Fibroblast of villous mesenchyme (primary cell): ENCODE results near the gene CFHR5. TPM values are rescaled to one million over a fixed set of nuclear protein-coding genes. Genes with fewer than 3 reads are reported as not detected.
"Not testable (repeated sequence)": the region's sequence is repeated elsewhere in the genome, so short reads cannot be mapped to it uniquely, and the experiment has no call there.

Experiments
- DNase-seq: peaks from one replicate; pipeline ENCODE4 v3.0.0-alpha.2; 2010; ENCODE audit warnings: low read depth
- H3K4me3 ChIP-seq: 2 replicates; pipeline ENCODE4 v1.5.1; 2011; ENCODE audit warnings: low read depth, mild to moderate bottlenecking, low read length
- total RNA-seq: library from RNA; depleted of rRNA; stranded (reverse); fragments of >200 nt; gene quantifications from 2 replicates; pipeline ENCODE4 v1.2.3, GENCODE V29; 2012
- TF ChIP-seq, protein P1 (sequence below): IDR thresholded peaks from 2 replicates; pipeline ENCODE4 v1.5.1; 2012; ENCODE audit warnings: low read depth, mild to moderate bottlenecking, low read length; ENCODE audit not compliant: insufficient read depth

Gene CFHR5
- not detected in 2 replicates for total RNA-seq

DNA sequence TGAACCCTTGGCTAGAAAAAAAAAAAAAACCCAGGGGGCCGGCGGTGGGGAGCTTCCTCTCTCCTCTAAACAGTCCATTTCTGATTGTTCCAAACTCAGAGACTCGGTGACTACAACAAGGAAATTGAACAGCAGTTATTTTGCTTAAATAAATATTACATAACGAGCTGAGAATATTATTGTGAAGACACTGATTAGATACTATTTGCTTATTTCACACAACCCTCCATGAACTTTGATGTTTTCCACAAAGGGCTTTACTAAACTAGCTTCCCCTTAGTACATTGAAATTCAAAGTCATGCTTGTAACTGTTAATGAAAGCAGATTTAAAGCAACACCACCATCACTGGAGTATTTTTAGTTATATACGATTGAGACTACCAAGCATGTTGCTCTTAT is at the start of gene CFHR5:
TSS of gene CFHR5 (plus strand) at position 279 of the 400 bp plus-strand sequence. CDS start at position 388, 109 bp downstream.
- DNase-seq = no peak
- no peak within 1 kb of the TSS for H3K4me3 ChIP-seq
- TF ChIP-seq, protein P1, sequence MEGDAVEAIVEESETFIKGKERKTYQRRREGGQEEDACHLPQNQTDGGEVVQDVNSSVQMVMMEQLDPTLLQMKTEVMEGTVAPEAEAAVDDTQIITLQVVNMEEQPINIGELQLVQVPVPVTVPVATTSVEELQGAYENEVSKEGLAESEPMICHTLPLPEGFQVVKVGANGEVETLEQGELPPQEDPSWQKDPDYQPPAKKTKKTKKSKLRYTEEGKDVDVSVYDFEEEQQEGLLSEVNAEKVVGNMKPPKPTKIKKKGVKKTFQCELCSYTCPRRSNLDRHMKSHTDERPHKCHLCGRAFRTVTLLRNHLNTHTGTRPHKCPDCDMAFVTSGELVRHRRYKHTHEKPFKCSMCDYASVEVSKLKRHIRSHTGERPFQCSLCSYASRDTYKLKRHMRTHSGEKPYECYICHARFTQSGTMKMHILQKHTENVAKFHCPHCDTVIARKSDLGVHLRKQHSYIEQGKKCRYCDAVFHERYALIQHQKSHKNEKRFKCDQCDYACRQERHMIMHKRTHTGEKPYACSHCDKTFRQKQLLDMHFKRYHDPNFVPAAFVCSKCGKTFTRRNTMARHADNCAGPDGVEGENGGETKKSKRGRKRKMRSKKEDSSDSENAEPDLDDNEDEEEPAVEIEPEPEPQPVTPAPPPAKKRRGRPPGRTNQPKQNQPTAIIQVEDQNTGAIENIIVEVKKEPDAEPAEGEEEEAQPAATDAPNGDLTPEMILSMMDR = no peak

DNA sequence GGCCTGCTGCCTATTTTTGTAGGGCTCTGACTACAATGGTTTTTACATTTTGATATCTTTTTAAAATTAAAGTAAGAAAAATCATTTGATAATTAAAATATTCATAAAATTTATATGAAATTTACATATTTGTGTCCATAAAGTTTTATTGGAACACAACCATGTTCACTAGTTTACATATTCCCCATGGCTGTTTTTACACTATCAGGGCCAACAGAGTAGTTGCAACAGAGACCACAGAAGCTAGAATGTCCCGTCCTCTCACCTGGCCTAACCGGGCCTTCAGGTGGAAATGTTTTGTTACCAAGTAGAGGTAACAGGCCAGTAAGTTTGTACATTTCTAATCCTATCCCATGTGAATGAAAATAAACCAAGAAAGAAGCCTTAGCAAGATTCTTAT is 44.5 kb upstream of the CFHR5 start:
- not testable (repeated sequence) for H3K4me3 ChIP-seq, DNase-seq

DNA sequence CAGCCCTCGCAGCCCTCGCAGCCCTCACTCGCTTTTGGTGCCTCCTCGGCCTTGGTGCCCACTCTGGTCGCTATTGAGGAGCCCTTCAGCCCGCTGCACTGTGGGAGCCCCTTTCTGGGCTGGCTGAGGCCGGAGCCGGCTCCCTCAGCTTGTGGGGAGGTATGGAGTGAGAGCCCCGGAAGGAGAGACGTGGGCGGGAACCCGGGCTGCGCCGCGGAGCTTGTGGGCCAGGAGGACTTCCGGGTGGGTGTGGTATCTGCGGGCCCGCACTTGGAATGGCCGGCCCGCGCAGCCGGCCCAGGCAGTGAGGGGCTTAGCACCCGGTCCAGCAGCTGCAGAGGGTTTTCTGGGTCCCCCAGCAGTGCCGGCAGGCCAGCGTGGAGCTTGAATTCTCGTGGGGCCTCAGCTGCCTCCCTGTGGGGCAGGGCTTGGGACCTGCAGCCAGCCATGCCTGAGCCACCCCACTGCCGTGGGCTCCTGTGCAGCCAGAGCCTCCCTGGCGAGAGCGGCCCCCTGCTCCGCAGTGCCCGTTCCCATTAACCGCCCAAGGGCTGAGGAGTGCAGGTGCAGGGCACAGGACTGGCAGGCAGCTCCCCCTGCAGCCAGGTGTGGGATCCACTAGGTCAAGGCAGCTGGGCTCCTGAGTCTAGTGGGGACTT is 43.7 kb upstream of the CFHR5 start:
- H3K4me3 ChIP-seq = no peak overlapping the region
- TF ChIP-seq, protein P1 = no peak
- DNase-seq = no peak

DNA sequence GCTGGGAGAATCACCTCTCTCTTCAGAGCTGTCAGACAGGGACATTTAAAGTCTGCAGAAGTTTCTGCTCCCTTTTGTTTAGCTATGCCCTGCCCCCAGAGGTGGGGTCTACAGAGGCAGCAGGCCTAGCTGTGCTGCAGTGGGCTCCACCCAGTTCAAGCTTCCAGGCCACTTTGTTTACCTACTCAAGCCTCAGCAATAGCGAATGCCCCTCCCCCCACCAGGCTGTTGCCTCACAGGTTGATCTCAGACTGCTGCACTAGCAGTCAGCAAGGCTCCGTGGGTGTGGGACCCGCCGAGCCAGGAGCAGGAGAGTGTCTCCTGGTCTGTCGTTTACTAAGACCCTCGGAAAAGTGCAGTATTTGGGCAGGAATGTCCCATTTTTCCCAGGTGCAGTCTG is 35.9 kb upstream of the CFHR5 start:
- DNase-seq, H3K4me3 ChIP-seq: not testable (repeated sequence)

DNA sequence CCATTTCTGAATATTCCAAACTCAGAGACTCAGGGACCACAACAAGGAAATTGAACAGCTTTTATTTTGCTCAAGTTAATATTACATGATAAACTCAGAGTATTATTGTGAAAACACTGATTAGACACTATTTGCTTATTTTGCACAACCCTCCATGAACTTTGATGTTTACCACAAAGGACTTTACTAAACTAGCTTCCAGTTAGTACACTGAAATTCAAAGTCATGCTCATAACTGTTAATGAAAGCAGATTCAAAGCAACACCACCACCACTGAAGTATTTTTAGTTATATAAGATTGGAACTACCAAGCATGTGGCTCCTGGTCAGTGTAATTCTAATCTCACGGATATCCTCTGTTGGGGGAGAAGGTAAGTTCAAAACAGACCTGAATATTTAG is 33.8 kb upstream of the CFHR5 start, which contains the start of gene CFHR2:
TSS of gene CFHR2 (plus strand) at position 171 of the 400 bp plus-strand sequence. CDS start at position 314, 143 bp downstream.
- DNase-seq = not testable (repeated sequence)

DNA sequence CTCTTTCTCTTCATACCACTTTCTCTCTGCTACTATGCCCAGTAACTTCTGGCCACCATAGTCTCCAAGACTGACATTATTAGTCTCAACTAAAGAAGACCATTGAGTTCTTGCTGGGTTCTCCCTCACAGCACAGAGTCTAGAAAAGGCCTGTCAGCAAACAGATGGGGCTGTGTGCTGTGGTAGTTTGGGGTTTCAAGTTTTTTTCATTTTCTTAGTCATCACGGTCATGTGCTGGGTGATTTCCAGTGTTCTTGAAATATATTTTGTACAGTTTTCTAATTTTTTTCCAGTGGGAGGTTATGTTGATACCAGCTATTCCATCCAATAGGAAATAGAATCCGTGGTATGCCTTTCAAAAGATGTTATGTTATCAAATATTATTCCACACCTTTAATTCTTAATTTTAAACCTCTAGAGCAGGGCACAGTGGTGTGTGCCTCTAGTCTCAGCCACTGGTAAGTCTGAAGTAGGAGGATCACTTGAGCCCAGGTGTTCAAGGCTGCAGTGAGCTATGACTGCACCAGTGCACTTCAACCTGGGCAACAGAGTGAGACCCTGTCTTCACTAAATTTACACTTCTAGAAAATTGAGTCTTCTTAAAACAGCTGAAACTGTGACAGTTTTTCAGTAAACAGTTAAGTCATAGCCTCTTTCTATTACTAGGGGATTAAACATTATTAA is 25.5 kb upstream of the CFHR5 start:
- TF ChIP-seq, protein P1 = no peak
- no peak for DNase-seq
- no peak overlapping the region for H3K4me3 ChIP-seq

More for the DNA sequence above, 33.8 kb upstream of the CFHR5 start, which contains the start of gene CFHR2:
- not testable (repeated sequence) for H3K4me3 ChIP-seq

DNA sequence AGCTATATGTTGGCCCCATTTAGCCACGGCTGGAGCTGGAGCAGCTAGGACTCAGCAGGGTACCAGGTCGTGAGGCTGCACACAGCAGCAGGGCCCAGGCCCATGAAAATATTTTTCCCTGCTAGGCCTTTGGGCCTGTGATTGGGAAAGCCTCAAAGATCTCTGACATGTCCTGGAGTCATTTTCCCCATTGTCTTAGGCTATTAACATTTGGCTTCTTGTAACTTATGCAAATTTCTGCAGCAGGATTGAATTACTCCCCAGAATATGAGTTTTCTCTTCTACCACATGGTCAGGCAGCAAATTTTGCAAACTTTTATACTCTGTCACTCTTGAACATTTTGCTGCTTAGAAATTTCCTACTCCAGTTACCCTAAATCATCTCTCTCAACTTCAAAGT is 22.6 kb upstream of the CFHR5 start:
- no peak for DNase-seq
- TF ChIP-seq, protein P1 = no peak
- H3K4me3 ChIP-seq = no peak overlapping the region

DNA sequence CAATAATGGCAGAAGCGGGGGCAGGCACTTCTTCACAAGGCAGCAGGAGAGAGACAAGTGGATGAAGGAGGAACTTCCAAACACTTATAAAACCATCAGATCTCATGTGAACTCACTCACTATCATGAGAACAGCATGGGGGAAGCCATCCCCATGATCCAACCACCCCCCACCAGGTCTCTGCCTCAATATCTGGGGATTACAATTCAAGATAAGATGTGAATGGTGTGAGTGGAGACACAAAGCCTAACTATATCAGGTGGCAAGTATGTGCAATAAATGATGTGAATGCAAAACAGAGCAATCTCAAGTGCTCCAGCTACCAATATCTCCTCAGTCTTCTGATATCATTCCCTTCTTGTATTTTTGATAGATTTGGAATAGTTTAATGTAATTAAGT is 21.4 kb upstream of the CFHR5 start:
- no peak overlapping the region for H3K4me3 ChIP-seq
- TF ChIP-seq, protein P1 = no peak
- DNase-seq = no peak
